HG02571 (cell line): ENCODE results near the gene MRLN.
"Not testable (repeated sequence)": the region's sequence is repeated elsewhere in the genome, so short reads cannot be mapped to it uniquely, and the experiment has no call there.

ENCODE experiments used
- ATAC-seq: cut with Tn5 transposase; IDR thresholded peaks from one replicate; pipeline ENCODE4 v1.9.1; 2021; ENCODE audit warnings: mild to moderate bottlenecking, moderate library complexity; ENCODE audit not compliant: unreplicated experiment

Gene MRLN

DNA sequence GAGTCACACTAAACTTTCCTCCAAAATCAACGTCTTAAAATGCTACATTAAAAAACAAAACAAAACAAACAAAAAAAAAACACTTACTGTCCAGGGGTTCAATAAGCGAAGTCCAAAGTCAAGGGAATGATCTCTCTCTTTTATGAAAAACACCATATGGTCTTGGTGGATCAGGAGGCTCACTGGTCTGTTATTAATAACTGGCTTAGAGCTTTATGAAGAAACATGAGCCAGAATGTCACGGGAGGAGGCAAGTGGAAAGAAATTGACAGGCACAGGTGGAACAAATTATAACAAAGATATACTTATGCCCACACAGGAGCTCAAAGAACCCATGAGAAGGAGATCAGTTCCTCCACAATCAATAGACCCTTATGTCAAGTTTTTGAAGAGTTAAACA, at the start of gene MRLN:
Gene MRLN, minus strand, starts transcription at position 189 of the 400 bp plus-strand sequence.
- no peak for ATAC-seq

DNA sequence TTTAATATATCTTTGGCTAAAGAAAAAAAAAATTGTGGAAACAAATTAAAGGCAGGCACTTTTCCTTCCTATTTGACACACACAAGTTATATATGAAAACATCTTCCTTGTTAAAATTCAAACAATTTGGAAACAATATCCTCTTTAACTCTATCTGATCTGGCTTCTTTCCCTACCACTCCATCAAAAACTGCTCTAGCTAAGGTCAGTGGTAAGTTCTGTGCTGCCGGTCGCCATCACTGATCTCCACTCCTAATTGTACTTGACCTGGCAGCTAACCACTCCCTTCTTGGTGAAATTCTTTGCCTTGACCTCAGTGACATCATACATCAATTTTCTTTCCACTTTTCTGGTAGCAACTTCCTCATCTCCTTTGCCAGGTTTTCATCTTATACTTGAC, 47.9 kb upstream of the MRLN start:
- no peak for ATAC-seq

DNA sequence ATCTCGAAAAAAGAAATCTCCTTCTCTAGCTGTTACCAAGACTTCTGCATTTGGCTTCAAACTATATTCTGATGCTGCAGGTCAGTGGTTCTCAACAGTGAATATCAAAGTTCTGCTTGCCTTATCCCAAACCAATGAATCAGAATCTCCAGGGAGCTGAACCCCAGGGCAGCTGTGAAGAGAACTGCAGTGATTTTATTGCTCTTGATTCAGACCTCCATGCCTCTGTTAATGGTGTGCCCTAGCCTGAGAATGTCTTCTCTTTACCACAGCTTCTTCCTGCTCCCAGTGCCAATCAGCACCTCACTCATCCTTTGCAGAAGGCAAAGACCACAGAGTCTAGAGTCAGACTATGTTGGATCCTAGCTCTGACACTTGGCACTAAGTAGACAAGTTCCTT, 46.2 kb upstream of the MRLN start:
- no peak for ATAC-seq

DNA sequence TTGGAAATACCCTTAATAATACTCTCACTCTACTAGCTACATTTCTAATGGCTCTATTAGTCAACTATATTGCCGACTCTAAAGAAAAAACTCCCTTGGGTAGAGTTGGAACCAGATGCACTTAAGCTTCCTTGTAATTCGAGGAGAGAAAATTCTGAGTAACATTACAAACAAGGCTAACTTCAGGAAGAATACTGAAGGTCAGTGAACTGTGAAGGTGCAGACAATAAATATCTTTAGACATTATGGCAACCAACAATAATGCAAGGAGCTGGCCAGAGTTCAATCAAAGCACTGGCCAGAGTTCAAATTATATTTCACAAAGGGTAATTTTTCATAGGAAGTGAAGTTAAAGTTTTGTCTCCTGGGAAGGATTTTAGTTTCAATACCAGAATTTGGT, 40.7 kb upstream of the MRLN start:
- ATAC-seq, result no peak

DNA sequence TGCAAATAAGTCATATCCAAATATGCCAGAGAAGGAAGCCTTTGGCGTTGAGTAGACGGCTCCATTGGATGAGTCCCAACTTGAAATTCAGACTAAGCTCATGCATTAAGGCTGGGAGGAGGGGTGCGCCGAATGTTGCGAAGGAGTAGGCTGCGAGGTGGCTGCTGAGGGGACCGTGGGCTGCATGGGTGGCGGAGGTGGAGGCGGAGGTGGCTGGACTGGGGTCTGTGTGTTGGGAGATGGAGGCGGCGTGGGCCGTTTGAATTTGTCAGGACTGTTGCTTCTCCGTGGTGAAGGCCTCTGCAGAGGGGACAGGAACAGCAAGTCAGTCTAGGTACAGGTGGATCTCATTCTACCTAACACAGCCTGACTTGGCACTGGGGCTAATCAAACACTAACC, 39.6 kb upstream of the MRLN start:
- no peak for ATAC-seq

DNA sequence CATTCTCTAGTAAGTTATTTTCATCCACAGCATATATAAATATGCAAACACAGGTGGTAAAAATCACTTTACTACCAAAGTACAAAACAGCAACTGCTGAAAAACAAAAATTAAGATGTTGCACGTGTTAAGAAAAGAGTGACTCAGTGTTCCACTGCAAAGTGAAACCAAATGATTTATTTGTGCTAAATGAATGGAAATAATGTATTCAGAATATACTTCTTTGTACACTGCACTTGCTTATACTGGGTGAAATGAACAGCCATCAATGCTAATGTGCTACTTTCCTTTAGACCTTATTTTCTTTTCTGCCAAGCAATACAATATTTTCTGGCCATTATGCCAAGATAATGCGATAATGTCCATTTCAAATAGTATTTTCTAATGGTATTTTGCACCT, 38.3 kb upstream of the MRLN start:
- ATAC-seq, result no peak

DNA sequence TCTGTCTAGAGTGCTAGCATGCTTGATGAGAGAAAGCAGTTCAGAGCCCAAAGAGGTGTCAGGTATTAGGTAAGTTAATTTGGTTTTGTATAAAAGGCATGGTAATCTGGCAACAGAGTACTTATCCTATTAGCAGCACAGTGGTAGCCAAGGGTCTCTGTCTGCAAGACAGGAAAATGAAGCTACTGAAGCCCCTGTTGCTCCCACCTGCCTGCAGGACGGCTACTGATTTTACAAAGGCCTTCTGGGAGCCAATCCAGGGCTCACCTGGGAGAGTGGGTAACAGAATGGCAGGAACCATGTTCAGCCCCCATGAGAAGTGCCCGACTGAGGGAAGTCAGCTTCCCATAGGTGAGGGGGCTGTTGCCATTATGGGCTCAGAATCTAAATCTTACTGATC, 36.8 kb upstream of the MRLN start:
- not testable (repeated sequence) for ATAC-seq

DNA sequence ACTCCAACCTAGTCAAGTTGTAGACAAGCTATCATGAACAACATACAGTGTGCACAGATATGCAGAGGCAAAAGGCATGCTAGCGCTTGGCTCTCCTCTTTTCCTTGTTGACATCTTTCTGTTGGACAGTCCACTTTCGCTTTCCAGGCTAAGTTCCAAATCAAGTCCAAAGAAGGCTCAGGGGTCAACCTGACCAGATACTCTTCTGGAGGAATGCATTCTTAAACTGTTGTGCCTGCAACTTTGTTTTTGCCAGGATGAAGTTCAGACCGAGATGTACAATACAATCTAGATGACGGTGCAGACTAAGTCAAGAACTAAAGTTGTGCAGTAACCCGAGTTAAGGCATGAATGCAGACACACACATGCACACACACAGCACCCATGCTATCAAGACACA, 35.7 kb upstream of the MRLN start:
- not testable (repeated sequence) for ATAC-seq

DNA sequence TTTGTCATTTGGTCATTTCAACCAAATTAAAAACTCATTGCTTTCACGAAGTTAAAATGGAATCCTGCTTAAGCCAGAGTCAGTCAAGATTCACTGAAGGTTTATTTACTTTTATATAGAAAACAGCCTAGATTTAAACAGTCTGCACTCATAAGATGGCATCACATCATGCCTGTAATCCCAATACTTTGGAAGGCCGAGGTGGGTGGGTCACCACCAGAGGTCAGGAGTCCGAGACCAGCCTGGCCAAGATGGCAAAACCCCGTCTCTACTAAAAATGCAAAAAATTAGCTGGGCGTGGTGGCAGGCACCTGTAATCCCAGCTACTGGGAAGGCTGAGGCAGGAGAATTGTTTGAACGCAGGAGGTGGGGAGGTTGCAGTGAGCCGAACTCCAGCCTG, 33.8 kb upstream of the MRLN start:
- not testable (repeated sequence) for ATAC-seq

DNA sequence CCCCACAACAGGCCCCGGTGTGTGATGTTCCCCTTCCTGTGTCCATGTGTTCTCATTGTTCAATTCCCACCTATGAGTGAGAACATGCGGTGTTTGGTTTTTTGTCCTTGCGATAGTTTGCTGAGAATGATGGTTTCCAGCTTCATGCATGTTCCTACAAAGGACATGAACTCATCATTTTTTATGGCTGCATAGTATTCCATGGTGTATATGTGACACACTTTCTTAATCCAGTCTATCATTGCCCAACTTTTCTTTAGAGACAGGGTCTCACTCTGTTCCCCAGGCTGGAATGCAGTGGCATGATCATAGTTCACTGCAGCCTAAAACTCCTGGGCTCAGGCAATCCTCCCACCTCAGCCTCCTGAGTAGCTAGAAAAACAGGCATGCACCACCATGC, 32.2 kb upstream of the MRLN start:
- ATAC-seq, result not testable (repeated sequence)

DNA sequence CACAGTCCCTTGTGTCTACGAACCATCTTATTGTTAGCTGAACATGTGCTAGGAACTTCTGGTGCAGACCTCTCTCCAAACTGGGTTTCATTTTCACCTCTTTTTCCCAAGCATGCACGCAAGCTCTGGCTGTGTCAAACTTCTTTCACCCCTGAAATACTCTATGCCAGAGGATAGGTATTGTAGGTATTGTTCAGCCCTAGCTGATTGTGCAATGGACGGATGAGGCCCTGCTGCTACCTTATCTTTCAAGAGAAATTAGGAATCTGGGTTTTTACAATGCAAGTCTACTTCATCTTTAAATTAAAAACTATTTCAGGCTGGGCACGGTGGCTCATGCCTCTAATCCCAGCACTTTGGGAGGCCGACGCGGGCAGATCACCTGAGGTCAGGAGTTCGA, 28.3 kb upstream of the MRLN start:
- no peak for ATAC-seq

DNA sequence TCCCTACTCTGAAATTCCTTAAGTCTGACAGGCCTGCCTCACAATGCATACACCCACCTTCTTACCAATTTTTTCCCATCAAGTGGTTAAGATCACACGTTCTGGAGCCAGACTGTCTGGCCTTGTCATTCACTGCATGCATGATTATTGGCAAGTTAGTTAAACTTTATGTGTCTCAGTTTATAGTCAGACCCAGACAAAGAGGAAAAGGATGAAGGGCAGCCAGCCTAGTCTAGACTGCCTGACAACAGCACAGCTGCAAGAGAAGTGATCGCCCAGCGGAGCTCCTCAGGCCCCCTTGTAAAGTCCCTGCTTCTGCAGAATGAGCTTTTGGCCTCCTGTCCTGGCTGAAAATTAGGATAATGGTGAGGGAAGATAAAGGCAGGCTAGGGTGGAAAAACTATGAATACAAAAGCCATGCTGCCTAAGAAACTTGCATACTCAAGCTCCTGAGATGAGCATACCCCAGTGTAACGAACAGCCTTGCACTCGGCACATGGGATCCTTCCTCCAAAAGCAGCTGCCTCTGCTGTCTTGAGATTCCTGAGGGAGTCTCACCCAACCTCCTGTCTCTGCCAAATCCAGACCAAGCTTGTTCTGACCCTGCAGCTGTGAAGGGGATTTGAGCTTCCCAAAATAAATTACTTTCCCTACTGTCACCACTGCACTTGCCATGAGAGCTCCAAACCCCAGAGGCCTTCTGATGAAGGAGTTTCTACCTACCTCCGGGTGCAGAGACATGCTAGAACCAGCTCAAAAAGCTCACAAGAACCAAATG, 26.7 kb upstream of the MRLN start:
- no peak for ATAC-seq

DNA sequence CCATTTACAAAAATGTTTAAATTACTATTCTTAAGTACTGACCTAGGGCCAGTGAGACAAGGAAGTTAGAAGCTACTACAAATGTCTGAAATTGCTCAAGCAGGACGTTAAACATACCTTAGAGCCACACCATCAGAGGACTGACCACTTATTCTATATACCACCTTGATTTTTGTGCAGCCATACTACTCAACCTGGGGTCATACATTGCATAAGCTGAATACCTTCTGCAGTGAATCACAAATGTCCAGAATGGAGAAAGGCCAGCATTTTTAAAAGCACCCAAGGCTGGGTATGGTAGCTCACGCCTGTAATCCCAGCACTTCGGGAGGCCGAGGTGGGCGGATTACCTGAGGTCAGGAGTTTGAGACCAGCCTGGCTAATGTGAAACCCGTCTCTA, 21.2 kb upstream of the MRLN start:
- ATAC-seq, result no peak

DNA sequence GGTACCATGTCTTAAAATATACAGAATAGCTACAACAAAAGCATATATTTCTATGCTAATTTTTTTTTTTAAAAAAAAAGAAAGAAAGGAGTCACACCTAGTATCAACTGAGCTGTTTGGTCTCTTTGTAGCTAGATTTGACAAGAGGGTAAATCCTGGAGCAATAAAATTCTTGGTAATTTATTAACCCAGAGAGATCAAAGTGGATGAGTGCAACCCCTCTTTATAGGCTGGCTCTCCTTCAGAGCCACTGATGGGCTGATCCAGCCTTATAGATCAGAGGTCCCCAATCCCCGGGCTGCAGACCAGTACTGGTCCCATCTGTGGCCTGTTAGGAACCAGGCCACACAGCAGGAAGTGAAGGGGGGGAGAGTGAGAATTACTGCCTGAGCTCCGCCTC, 19.8 kb upstream of the MRLN start:
- ATAC-seq, result no peak

DNA sequence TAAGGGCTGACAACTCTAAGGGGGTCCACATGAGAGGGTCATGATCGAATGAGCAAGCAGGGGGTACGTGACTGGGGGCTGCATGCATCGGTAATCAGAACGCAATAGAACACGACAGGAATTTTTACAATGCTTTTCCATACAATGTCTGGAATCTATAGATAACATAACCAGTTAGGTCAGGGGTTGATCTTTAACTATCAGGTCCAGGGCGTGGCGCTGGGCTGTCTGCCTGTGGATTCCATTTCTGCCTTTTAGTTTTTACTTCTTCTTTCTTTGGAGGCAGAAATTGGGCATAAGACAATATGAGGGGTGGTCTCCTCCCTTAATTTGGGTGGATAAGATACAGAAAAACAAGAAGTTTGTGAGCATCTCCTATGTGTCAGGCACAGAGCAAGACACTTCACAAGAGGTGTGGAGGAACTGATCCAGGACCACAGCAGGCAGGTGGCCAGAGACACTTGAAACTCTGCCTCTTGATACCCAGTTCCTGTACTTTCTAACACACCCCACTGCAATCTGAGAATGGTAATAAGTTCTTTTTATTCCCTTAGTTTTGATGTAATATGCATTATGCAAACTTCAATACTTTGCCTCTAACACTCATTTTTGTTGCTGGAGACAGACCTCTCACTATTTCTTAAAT, 18.0 kb upstream of the MRLN start:
- no peak for ATAC-seq

DNA sequence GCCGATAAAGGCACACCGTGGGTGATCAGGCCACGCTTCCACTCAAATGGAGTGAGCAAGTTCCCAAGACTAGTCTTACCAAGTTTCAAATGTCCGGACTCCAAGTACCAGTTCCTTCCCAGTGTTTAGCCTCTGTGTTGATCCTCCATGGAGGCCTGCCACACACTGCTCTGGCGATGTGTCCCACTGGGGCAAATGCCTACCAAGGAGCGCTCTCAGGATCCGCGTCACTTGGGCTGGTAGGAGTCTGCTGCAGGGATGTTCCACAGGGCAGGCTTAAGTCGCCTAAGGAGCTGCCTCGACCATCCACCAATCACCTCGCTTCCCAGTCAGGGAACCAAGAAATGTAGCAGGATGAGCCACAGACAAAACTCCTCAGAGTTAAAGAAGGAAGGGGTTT, 17.4 kb upstream of the MRLN start:
- ATAC-seq, result no peak

DNA sequence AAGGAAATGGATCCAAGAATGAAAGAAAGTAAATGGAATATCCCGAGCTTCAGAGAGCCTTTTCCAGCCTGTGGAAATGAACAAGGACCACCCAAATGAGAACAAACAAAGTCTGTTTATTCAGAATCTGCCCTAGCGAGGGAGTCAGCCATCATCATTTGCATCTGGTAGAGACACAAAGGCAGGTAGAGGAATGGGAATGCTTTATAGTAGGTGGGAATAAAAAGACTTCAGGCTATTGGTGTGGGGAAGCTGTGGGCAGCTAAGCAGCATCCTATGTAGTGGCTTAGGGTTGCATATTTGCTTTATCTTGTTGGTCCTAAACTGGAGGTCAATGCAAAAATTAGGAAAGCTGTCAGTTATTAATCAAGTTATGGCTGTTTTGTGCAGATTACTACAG, 9.2 kb upstream of the MRLN start:
- ATAC-seq, result no peak

DNA sequence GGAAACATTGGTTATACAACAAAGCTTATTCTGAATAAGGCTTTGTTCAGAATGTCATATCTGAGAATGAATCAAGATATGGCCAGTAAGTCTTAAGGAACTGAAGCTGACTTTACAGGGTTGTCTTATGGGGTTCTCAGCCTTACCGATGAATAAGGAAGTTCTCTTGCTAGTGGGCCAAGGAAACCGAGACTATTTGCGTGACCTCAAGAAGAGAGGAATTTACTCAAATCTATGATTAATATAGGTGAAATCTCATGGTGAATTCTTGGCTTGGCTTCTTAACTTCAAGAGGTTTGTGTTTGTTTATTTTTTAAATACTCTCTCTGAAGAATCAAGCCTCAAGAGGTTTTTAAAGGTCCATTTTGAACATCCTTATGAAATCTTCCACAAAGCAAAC, 4.7 kb upstream of the MRLN start:
- ATAC-seq, result no peak

DNA sequence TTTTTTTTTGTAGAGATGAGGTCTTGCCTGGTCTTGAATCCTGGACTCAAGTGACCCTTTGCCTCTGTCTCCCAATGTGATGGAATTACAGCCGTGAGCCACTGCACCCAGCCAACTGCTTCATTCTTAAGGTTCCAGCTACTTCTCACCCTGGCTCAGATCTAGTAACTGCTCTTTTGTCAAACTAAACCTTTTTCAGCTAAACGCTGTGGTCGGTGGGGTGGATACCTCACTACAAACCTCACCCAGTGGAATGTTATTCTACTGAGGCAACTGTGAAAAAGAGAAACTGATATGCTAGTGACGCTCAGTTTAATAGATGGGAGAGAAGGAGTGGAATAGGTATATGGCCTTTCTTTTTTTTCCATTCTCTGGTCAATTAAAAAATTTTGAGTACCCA, 1.7 kb upstream of the MRLN start:
- no peak for ATAC-seq

DNA sequence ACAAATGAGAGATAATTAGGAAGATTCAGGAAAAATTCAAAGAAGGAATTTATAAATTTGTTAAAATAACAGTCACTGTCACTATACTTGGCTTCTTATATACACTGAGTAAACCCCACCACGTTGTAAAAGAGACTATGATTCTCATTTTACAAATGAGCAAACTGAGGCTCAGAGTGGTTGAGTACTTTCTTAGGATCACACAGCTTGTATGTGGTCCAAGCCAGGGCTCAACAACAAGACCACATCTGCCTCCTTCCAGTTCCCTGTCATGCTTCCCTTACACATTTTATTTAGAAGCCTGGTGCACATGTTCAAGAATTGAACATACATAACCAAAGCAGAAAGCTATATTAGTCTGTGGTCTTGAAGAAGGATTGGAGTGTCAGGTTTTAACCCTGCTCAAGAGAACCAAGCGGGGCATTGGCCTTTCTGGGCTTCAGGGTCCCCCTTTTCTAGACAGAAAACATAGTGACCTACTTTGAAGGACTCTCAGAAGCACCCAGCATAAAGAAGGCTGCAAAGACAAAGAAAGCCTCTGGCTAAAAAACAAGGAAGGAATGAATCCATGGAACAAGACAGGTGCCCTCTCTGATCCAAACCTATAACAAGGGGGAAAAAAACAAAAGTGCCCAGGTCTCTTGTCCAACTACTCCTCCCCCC, 846 bp downstream of the MRLN start:
- ATAC-seq, result no peak

DNA sequence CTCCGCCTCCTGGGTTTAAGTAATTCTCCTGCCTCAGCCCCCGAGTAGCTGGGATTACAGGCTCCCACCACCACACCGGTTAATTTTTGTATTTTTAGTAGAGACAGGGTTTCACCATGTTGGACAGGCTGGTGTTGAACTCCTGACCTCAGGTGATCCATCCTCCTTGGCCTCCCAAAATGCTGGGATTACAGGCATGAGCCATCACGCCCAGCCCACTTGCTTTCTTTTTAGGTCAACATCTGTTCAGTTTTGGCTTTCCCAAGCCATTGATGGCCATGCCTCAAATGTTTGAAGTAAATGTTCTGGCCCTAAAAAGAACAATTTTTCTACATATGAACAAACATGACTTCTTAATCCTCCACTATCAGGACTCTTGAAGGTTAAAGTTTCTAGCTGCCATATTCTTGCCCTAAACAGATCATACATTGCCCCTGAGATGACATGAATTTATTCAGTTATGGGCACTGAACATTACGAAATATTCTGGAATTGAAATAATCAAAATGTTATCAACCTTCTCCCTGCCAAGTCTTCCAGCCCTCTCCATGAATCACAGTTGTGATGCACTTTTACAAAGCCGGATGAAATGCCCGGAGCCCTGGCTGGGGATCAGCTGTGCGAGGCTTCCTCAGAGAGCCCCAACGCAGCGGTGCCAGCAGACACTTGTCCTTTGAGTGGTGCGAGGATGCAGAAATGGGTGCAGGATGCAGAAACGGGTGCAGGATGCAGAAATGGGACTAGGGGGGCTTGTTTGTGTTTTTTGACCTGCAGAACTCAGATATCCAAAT, 2.9 kb downstream of the MRLN start:
- ATAC-seq, result no peak
